IPS-15b (cell line): ENCODE data around the gene VPS35.

Experiments used
- H3K27me3 ChIP-seq: one replicate; pipeline ENCODE4 v1.6.1; 2013; ENCODE audit warnings: low read length; ENCODE audit not compliant: control insufficient read depth, insufficient read depth
- H3K36me3 ChIP-seq: one replicate; pipeline ENCODE4 v1.6.1; 2013; ENCODE audit warnings: low read length; ENCODE audit not compliant: control insufficient read depth, insufficient read depth
- H3K4me1 ChIP-seq: one replicate; pipeline ENCODE4 v1.6.1; 2013; ENCODE audit warnings: mild to moderate bottlenecking, low read length; ENCODE audit not compliant: control insufficient read depth, insufficient read depth
- H3K4me3 ChIP-seq: one replicate; pipeline ENCODE4 v1.5.1; 2013; ENCODE audit warnings: low read depth, low read length
- H3K9ac ChIP-seq: one replicate; pipeline ENCODE4 v1.6.1; 2013; ENCODE audit warnings: low read depth, mild to moderate bottlenecking, low read length
- H3K9me3 ChIP-seq: one replicate; pipeline ENCODE4 v1.6.1; 2013; ENCODE audit warnings: mild to moderate bottlenecking, low read length; ENCODE audit not compliant: control insufficient read depth, insufficient read depth

VPS35 gene

GRCh38 chr16:46621934-46622676, 66.9 kb downstream of the VPS35 start:
- Histone ChIP-seq H3K4me3 (no peak overlapping the region), H3K9me3 (no peaks in the 10 kb centered on the region), H3K36me3 (no peaks in the 10 kb centered on the region), H3K27me3 (no peaks in the 10 kb centered on the region), H3K4me1 (no peaks in the 10 kb centered on the region), H3K9ac (no peak overlapping the region)

GRCh38 chr16:46621006-46621933, 67.7 kb downstream of the VPS35 start, which contains the start of gene SHCBP1:
Gene SHCBP1 (minus strand): TSS chr16:46621379. CDS start chr16:46621359, 20 bp downstream.
- Histone ChIP-seq H3K9ac (peak within 1 kb of the TSS; percentile 63), H3K9me3 (no peaks in the 10 kb centered on the region), H3K36me3 (peaks cover 2% of the 10 kb centered on the region), H3K27me3 (no peaks in the 10 kb centered on the region), H3K4me1 (no peaks in the 10 kb centered on the region), H3K4me3 (peak within 1 kb of the TSS; percentile 91)

- H3K36me3 ChIP-seq: peaks cover 9% of the 10 kb centered on the region
- H3K27me3 ChIP-seq: no peaks in the 10 kb centered on the region
- H3K9me3 ChIP-seq: no peaks in the 10 kb centered on the region
- H3K9ac ChIP-seq: peak overlapping the region; percentile 63
- no peaks in the 10 kb centered on the region for H3K4me1 ChIP-seq
- H3K4me3 ChIP-seq: peak overlapping the region; percentile 91
Observed at GRCh38 chr16:46620266-46621005, 68.5 kb downstream of the VPS35 start.

GRCh38 chr16:46618516-46618915, 70.5 kb downstream of the VPS35 start:
- no peak overlapping the region for H3K9ac ChIP-seq
- H3K4me1 ChIP-seq: no peaks in the 10 kb centered on the region
- no peak overlapping the region for H3K4me3 ChIP-seq
- H3K9me3 ChIP-seq: no peaks in the 10 kb centered on the region
- H3K27me3 ChIP-seq: no peaks in the 10 kb centered on the region
- H3K36me3 ChIP-seq: peaks cover 11% of the 10 kb centered on the region

GRCh38 chr16:46614006-46614405, 75.0 kb downstream of the VPS35 start:
- no peaks in the 10 kb centered on the region for H3K27me3 ChIP-seq
- H3K36me3 ChIP-seq: peaks cover 22% of the 10 kb centered on the region
- H3K4me1 ChIP-seq: no peaks in the 10 kb centered on the region
- no peak overlapping the region for H3K9ac ChIP-seq
- H3K4me3 ChIP-seq: no peak overlapping the region
- H3K9me3 ChIP-seq: no peaks in the 10 kb centered on the region

- Histone ChIP-seq H3K9me3 (no peaks in the 10 kb centered on the region), H3K36me3 (peaks cover 22% of the 10 kb centered on the region), H3K27me3 (no peaks in the 10 kb centered on the region), H3K4me1 (no peaks in the 10 kb centered on the region), H3K9ac (no peak overlapping the region), H3K4me3 (no peak overlapping the region)
Observed at GRCh38 chr16:46613352-46613751, 75.6 kb downstream of the VPS35 start.

GRCh38 chr16:46612121-46612520, 76.9 kb downstream of the VPS35 start:
- Histone ChIP-seq H3K4me3 (no peak overlapping the region), H3K9me3 (no peaks in the 10 kb centered on the region), H3K27me3 (no peaks in the 10 kb centered on the region), H3K4me1 (no peaks in the 10 kb centered on the region), H3K9ac (no peak overlapping the region), H3K36me3 (peaks cover 22% of the 10 kb centered on the region)

- Histone ChIP-seq H3K36me3 (peaks cover 27% of the 10 kb centered on the region), H3K9ac (no peak overlapping the region), H3K9me3 (no peaks in the 10 kb centered on the region), H3K4me3 (no peak overlapping the region), H3K27me3 (no peaks in the 10 kb centered on the region), H3K4me1 (no peaks in the 10 kb centered on the region)
Observed at GRCh38 chr16:46607529-46607928, 81.4 kb downstream of the VPS35 start.

GRCh38 chr16:46606231-46606630, 82.7 kb downstream of the VPS35 start:
- peaks cover 24% of the 10 kb centered on the region for H3K36me3 ChIP-seq
- no peaks in the 10 kb centered on the region for H3K9me3 ChIP-seq
- no peaks in the 10 kb centered on the region for H3K27me3 ChIP-seq
- H3K9ac ChIP-seq: no peak overlapping the region
- H3K4me3 ChIP-seq: no peak overlapping the region
- H3K4me1 ChIP-seq: no peaks in the 10 kb centered on the region
